Skeletal muscle cell (primary cell): ENCODE results near the gene ATF1.
"Not testable (repeated sequence)": the region's sequence is repeated elsewhere in the genome, so short reads cannot be mapped to it uniquely, and the experiment has no call there.

Source experiments
- DNase-seq: peaks from one replicate; pipeline ENCODE4 v3.0.0-alpha.2; 2010; ENCODE audit warnings: low read depth
- H3K4me3 ChIP-seq: 2 replicates; pipeline ENCODE4 v1.5.1; 2011; ENCODE audit warnings: low read depth, mild to moderate bottlenecking, control low read depth, low read length, moderate library complexity

The ATF1 gene

GRCh38 chr12:50842637-50843493, 79.0 kb downstream of the ATF1 start, which contains the start of gene TMPRSS12:
TSS of gene TMPRSS12 (plus strand) at chr12:50842926. CDS start at chr12:50842965, 39 bp downstream.
- H3K4me3 ChIP-seq = peak within 1 kb of the TSS; percentile 3
- no peak for DNase-seq

DNA sequence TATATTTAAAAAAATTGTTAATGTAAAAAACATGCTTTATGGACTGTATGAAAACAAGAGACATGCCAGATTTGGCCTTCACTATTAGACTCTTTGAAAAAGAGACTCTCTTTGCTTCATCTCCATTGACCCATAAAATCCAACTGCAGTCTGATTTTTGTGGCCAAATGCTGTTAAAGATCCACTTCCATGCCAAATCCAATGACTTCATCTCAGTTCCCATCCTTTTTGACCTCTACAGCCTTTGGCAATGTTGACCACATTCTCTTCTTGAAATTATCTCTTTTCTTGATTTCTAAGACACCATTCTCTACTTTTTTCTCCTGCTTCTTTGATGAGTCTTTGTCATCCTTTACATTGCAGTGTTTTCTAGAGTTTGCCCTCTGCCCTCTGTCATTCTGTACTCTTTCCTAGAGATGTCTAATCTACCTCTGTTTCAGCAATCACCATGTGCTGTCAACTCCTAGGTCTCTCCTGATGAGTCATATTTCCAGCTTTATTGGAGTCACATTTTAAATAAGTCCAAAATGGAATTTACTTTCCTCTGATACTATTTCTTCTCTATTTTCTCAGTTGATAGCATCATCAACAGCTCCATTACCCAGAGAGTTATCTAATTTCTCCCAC, 81.2 kb downstream of the ATF1 start:
- peak; percentile 4 for DNase-seq
- H3K4me3 ChIP-seq = no peak overlapping the region

DNA sequence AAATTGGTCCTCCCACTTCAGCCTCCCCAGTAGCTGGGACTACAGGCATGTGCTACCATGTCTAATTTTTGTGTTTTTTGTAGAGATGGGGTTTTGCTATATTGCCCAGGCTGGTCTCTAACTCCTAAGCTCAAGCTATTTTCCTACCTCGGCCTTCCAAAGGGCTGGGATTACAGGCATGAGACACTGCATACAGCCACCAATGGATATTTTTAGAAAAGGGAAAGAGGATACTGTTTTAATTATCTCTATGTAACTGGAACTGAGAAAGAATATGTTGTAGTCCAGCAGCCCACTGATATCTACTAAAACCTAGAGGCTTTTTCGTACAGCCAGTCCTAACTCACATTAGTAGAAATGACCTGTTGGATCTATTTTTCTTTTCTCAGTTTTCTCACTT, 85.1 kb downstream of the ATF1 start:
- no peak for DNase-seq

DNA sequence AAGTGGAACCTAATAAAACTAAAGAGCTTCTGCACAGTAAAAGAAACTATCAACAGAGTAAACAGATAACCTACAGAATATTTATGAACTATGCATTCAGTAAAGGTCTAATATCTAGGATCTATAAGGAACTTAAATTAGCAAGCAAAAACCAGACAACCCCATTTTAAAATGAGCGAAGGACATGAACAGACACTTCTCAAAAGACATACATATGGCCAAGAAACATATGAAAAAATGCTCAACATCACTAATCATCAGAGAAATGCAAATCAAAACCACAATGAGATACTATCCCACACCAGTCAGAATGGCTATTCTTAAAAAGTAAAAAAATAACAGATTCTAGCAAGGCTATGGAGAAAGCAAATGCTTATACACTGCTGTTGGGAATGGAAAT, 91.3 kb downstream of the ATF1 start:
- not testable (repeated sequence) for H3K4me3 ChIP-seq, DNase-seq

More for the DNA sequence above, 85.1 kb downstream of the ATF1 start:
- no peak overlapping the region for H3K4me3 ChIP-seq

- DNase-seq, H3K4me3 ChIP-seq: not testable (repeated sequence)
These were observed 91.8 kb downstream of the ATF1 start for GRCh38 chr12:50855679-50856078.

GRCh38 chr12:50859621-50860310, 95.9 kb downstream of the ATF1 start:
- no peak for DNase-seq

DNA sequence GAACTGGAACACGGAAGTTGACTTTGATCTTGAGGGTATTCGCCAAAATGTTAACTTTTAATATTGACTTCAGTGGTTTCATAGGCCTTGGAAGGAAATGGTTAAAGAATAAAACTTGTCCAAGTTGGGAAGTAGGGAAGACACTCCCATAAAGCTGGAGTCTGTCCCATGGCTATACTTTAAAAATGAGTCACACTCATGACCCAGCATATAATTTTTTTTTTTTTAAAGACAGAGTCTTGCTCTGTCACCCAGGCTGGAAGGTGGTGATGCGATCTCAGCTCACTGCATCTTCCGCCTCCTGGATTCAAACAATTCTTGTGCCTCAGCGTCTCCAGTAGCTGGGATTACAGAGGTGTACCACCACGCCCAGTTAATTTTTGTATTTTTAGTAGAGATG, 98.4 kb downstream of the ATF1 start:
- peak; percentile 20 for DNase-seq
- H3K4me3 ChIP-seq = no peak overlapping the region

More at GRCh38 chr12:50859621-50860310, 95.9 kb downstream of the ATF1 start:
- no peak overlapping the region for H3K4me3 ChIP-seq

DNA sequence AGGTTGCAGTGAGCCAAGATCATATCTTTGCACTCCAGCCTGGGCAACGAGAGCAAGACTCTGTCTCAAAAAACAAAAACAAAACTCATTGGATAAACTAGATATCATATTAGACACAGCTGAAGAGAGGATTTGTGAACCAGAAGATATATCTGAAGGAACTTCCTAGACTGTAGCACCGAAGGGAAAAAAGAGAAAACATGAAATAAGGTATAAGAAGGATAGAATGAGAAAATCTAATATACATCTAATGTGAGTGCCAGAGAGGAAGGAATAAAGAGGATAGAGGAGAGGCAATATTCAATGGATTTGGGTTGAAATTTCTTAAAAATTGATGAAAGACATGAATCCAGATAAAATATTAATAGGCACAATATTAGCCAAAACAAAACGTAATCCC, 101.4 kb downstream of the ATF1 start:
- no peak for DNase-seq
- no peak overlapping the region for H3K4me3 ChIP-seq

GRCh38 chr12:50868881-50869280, 105.0 kb downstream of the ATF1 start:
- not testable (repeated sequence) for DNase-seq, H3K4me3 ChIP-seq
